ENCODE measurements around the gene PARP3. TPM values are rescaled to one million over a fixed set of nuclear protein-coding genes. Genes with fewer than 3 reads are reported as not detected.

PARP3 gene
- total RNA-seq, 3 donors from 2014 or later (not counting 1 experiment from before 2014, with no cell fraction given), result 4.6 to 7.4 (median 5.6) TPM

DNA sequence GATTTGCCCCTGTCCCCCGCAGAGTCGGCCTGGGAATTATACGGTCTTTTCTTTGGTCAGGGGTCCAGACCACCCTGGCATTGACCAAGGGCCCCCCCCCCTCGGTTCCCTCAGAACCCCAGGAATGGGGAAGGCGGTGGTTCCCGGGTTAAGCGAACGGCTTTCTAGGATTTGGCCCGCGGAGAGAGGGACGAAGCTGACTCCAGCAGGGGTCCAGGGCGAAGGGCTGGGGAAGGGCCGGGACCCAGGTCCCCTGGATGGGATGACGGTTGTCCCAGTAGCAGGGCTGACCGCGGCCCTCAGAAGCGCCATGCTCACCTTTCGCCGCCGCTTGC, 733 bp upstream of the PARP3 start:
- peaks cover 22% of the 10 kb centered on the region for H3K36me3 ChIP-seq (ENCODE audit: control insufficient read depth, insufficient read depth, low read length)
- WGBS (ENCODE audit: insufficient coverage), result 2% methylated on average over 20 of the region's 20 CpGs
- peak overlapping the region; percentile 59 for H3K4me3 ChIP-seq (ENCODE audit: low read length)
- no peaks in the 10 kb centered on the region for H3K36me3 Mint-ChIP-seq
- H3K27me3 Mint-ChIP-seq (ENCODE audit: low read depth in 2 of 2), result no peaks in the 10 kb centered on the region
- TF ChIP-seq CTCF (IDR thresholded peaks at IDR 0.05), result no peak
- H3K9me3 Mint-ChIP-seq, result no peaks in the 10 kb centered on the region
- H3K4me1 Mint-ChIP-seq, result peaks cover 22 to 51% of the 10 kb centered on the region in 2 donors
- no peaks in the 10 kb centered on the region for H3K9me3 ChIP-seq (ENCODE audit: control insufficient read depth, insufficient read depth, low read length)
- peak overlapping the region; percentile 79 to 88 for H3K27ac Mint-ChIP-seq
- H3K4me3 Mint-ChIP-seq, result peak overlapping the region; percentile 97
- DNase-seq (no peak), ATAC-seq (no peak)
- H3K27me3 ChIP-seq (ENCODE audit: control insufficient read depth, insufficient read depth, low read length), result no peaks in the 10 kb centered on the region
- H3K27ac ChIP-seq (ENCODE audit: low read length), result peak overlapping the region; percentile 27
- peaks cover 32% of the 10 kb centered on the region for H3K4me1 ChIP-seq (ENCODE audit: control insufficient read depth, insufficient read depth, low read length)
- intact Hi-C loops (cut with micrococcal nuclease), result loop anchor here (5.0 kb wide), 1 partner anchor 274 kb away; no protein-coding TSS in a partner anchor

- peak overlapping the region; percentile 79 to 88 for H3K27ac Mint-ChIP-seq
- no peak for ATAC-seq
- intact Hi-C loops (cut with micrococcal nuclease), result loop anchor here (1.0 to 5.0 kb wide), 7 partner anchors 31 to 276 kb away; partner anchors contain the start of genes ABHD14B, DUSP7, POC1A and RPL29
- Histone ChIP-seq H3K9me3 (ENCODE audit: control insufficient read depth, insufficient read depth, low read length) (no peaks in the 10 kb centered on the region), H3K4me1 (ENCODE audit: control insufficient read depth, insufficient read depth, low read length) (peaks cover 32% of the 10 kb centered on the region), H3K27ac (ENCODE audit: low read length) (peak overlapping the region; percentile 87), H3K4me3 (ENCODE audit: low read length) (peak overlapping the region; percentile 77), H3K27me3 (ENCODE audit: control insufficient read depth, insufficient read depth, low read length) (no peaks in the 10 kb centered on the region), H3K36me3 (ENCODE audit: control insufficient read depth, insufficient read depth, low read length) (peaks cover 8% of the 10 kb centered on the region)
- no peaks in the 10 kb centered on the region for H3K9me3 Mint-ChIP-seq
- H3K27me3 Mint-ChIP-seq (ENCODE audit: low read depth in 2 of 2), result no peaks in the 10 kb centered on the region
- WGBS (ENCODE audit: insufficient coverage), result 53% methylated on average over 17 of the region's 17 CpGs
- H3K4me3 Mint-ChIP-seq, result peak overlapping the region; percentile 97
- TF ChIP-seq CTCF (IDR thresholded peaks at IDR 0.05), result no peak
- DNase-seq, result peak; percentile 33 to 69
- no peaks in the 10 kb centered on the region for H3K36me3 Mint-ChIP-seq
- peaks cover 22 to 51% of the 10 kb centered on the region in 2 donors for H3K4me1 Mint-ChIP-seq
Measured at GRCh38 chr3:51942603-51943450, 664 bp downstream of the PARP3 start.

DNA sequence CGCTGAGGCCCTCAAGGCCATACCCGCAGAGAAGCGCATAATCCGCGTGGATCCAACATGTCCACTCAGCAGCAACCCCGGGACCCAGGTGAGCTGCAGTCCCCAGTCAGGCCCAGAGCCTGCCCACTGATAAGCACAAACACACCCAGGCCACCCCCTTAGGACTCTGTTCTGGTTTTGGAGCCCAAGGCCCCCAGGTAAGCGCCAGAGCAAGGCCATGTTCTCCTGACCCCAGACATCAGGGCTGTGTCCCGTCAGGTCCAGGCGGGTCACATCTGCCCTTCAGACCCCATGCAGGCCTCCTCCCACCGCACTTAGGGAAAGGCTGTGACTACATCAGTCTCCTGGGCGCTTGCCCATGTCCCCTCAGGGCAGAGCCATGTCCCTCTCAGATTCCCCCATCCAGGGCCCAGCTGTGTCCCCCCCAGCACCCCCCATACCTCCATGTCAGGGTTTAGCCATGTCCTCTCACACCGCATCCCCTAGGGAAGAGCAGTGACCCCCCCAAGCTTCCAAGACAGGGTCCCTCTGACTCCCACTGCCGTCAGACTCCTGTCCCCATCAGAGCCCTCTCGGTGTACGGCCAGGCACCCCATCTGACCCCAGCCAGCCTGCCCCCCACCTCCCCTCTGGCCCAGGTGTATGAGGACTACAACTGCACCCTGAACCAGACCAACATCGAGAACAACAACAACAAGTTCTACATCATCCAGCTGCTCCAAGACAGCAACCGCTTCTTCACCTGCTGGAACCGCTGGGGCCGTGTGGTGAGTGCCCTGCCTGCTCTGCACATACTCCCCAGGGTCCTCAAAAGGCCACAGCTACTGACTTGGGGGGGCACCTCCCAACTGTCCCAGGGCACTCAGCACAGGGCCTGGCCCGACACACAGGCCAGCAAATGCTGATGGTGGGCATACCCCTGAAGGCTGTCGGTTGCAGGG, 1.6 kb downstream of the PARP3 start:
- Mint-ChIP-seq H3K4me1 (peaks cover 22 to 45% of the 10 kb centered on the region in 2 donors), H3K27me3 (ENCODE audit: low read depth in 2 of 2) (no peaks in the 10 kb centered on the region), H3K9me3 (no peaks in the 10 kb centered on the region), H3K36me3 (no peaks in the 10 kb centered on the region), H3K4me3 (peak overlapping the region; percentile 31), H3K27ac (peak overlapping the region in 1 of 2 donors; percentile 88)
- Histone ChIP-seq H3K27me3 (ENCODE audit: control insufficient read depth, insufficient read depth, low read length) (no peaks in the 10 kb centered on the region), H3K36me3 (ENCODE audit: control insufficient read depth, insufficient read depth, low read length) (peaks cover 2% of the 10 kb centered on the region), H3K27ac (ENCODE audit: low read length) (no peak overlapping the region), H3K4me3 (ENCODE audit: low read length) (no peak overlapping the region), H3K4me1 (ENCODE audit: control insufficient read depth, insufficient read depth, low read length) (peaks cover 32% of the 10 kb centered on the region), H3K9me3 (ENCODE audit: control insufficient read depth, insufficient read depth, low read length) (no peaks in the 10 kb centered on the region)
- WGBS (ENCODE audit: insufficient coverage), result 98% methylated on average over 21 of the region's 21 CpGs
- no peak for ATAC-seq
- no peak for DNase-seq
- intact Hi-C loops (cut with micrococcal nuclease), result loop anchor here (2.0 to 5.0 kb wide), 3 partner anchors 113 to 276 kb away; partner anchors contain the start of genes DUSP7 and POC1A
- TF ChIP-seq CTCF (IDR thresholded peaks at IDR 0.05), result no peak
